A549 (cell line): ENCODE data around the gene BTBD7.

Source experiments
- CEBPB ChIP-seq, 2 experiments: fragments of >200 bp in 1 of 2; sonication (Bioruptor Twin) in 1 of 2; formaldehyde crosslinking in 1 of 2; IDR thresholded peaks; 2 replicates each; pipeline ENCODE4 v1.6.1; 2012 to 2016
- EP300 ChIP-seq, 2 experiments: fragments of >200 bp; sonication (Bioruptor Twin); formaldehyde crosslinking; IDR thresholded peaks; 2 replicates in 1 of 2; 3 replicates in 1 of 2; pipeline ENCODE4 v1.6.1; 2016 to 2017
- KDM1A ChIP-seq: fragments of 200-600 bp; sonication (generic); IDR thresholded peaks from 2 replicates; pipeline ENCODE4 v1.6.1; 2016; ENCODE audit warnings: low read depth, mild to moderate bottlenecking
- MAZ ChIP-seq: fragments of 150-350 bp; IDR thresholded peaks from 2 replicates; pipeline ENCODE4 v1.6.1; 2014; ENCODE audit warnings: antibody characterized with exemption, low read depth, low read length, borderline replicate concordance
- MYC ChIP-seq: IDR thresholded peaks from 2 replicates; pipeline ENCODE4 v1.6.1; 2012; ENCODE audit warnings: mild to moderate bottlenecking, inconsistent platforms, low read length, improper control_type of control experiment, borderline replicate concordance
- POLR2A ChIP-seq: IDR thresholded peaks from 2 replicates; pipeline ENCODE4 v1.6.1; 2012; ENCODE audit warnings: mild to moderate bottlenecking, low read length
- TP53 ChIP-seq: fragments of 250-450 bp; sonication (Bioruptor Pico); IDR thresholded peaks from 2 replicates; pipeline ENCODE4 v1.5.0; 2021; ENCODE audit warnings: mild to moderate bottlenecking, moderate library complexity
- TF ChIP-seq, protein P1 (sequence below): fragments of >200 bp; sonication (Bioruptor Twin); formaldehyde crosslinking; IDR thresholded peaks from 3 replicates; pipeline ENCODE4 v1.5.1; 2016

DNA sequence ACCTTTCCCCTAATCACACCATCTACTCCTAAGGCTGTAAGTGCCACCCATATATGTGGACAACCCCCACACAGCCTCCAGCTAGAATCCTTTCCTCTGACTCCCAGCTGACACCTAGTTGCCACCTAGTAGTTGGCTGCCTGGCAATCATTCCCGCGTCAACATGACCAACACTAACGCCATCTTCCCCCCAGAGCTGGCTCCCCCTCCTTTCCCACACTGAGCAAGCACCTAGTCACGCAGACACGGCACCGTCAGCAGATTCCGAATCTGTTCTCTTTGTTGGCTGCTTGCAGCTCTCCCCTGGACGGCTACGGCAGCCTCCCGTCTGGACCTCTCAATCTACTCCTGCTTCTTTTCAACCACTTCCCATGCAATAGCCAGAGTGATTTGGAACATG, 98.0 kb downstream of the BTBD7 start:
- TF ChIP-seq, protein P1, sequence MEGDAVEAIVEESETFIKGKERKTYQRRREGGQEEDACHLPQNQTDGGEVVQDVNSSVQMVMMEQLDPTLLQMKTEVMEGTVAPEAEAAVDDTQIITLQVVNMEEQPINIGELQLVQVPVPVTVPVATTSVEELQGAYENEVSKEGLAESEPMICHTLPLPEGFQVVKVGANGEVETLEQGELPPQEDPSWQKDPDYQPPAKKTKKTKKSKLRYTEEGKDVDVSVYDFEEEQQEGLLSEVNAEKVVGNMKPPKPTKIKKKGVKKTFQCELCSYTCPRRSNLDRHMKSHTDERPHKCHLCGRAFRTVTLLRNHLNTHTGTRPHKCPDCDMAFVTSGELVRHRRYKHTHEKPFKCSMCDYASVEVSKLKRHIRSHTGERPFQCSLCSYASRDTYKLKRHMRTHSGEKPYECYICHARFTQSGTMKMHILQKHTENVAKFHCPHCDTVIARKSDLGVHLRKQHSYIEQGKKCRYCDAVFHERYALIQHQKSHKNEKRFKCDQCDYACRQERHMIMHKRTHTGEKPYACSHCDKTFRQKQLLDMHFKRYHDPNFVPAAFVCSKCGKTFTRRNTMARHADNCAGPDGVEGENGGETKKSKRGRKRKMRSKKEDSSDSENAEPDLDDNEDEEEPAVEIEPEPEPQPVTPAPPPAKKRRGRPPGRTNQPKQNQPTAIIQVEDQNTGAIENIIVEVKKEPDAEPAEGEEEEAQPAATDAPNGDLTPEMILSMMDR, result no peak
- TF ChIP-seq MAZ (no peak), CEBPB (IDR thresholded peaks at IDR 0.05) (no peak), MYC (no peak), EP300 (IDR thresholded peaks at IDR 0.05) (no peak), POLR2A (no peak), KDM1A (no peak), TP53 (CRISPR knock-in tag) (no peak)
